ENCODE measurements around the gene TXNL4A. TPM values are rescaled to one million over a fixed set of nuclear protein-coding genes. Genes with fewer than 3 reads are reported as not detected.

The TXNL4A gene
- total RNA-seq, 1 experiment from 2014 or later = 158 TPM

DNA sequence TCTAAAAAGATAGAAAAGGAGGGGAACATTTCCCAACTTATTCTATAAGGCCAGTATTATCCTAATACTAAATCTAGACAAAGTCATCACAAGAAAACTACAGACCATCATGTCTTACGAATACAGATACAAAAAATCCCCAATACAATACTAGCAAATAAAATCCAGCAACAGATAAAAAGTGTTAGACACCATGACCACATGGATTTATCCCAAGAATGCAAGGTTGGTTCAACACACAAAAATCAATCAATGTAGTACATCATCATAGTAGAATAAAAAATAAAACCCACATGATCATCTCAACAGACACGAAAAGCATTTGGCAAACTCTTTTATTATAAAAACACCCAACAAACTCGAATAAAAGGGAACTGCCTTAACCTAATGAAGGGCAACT, 55.5 kb downstream of the TXNL4A start:
- DNase-seq (ENCODE audit: low read depth, low spot score) = no peak
- in situ Hi-C loops (cut with HindIII; ENCODE audit: low pct_unique_long_range_greater_than_20kb, low sequenced_read_pairs) = no loop called here

- DNase-seq (ENCODE audit: low read depth, low spot score) = no peak
- in situ Hi-C loops (cut with HindIII; ENCODE audit: low pct_unique_long_range_greater_than_20kb, low sequenced_read_pairs) = no loop called here
These were observed 56.9 kb downstream of the TXNL4A start for GRCh38 chr18:79931475-79931874.

DNA sequence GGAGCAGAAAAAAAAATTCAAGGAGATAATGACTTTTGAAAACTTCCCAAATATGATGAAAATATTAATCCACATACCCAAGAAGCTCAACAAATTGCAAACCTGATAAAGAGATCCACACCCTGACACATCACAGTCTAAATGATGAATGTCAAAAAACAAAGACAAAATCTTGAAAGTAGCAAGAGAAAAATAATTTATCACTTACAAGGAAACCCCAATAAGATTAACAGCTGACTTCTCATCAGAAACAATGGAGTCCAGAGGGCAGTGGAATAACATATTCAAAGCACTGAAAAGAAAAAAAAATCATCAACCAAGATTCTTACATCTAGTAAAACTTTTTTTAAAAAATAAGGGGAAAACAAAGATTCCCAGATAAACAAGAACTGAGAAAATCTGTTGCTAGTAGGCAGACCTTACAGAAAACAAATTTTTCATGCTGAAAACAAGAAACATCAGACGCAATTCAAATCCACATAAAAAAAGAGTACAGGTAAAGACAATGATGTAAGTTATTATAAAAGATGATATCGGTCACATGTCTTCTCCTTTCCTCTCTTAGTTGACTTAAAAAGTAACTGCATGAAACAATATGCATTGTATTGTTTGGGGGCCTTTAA, 58.2 kb downstream of the TXNL4A start:
- in situ Hi-C loops (cut with HindIII; ENCODE audit: low pct_unique_long_range_greater_than_20kb, low sequenced_read_pairs) = no loop called here
- DNase-seq (ENCODE audit: low read depth, low spot score) = no peak

GRCh38 chr18:79928563-79928960, 59.8 kb downstream of the TXNL4A start:
- no peak for DNase-seq (ENCODE audit: low read depth, low spot score)
- in situ Hi-C loops (cut with HindIII; ENCODE audit: low pct_unique_long_range_greater_than_20kb, low sequenced_read_pairs) = no loop called here

- in situ Hi-C loops (cut with HindIII; ENCODE audit: low pct_unique_long_range_greater_than_20kb, low sequenced_read_pairs) = no loop called here
These were observed 60.5 kb downstream of the TXNL4A start for GRCh38 chr18:79927607-79928562.

DNA sequence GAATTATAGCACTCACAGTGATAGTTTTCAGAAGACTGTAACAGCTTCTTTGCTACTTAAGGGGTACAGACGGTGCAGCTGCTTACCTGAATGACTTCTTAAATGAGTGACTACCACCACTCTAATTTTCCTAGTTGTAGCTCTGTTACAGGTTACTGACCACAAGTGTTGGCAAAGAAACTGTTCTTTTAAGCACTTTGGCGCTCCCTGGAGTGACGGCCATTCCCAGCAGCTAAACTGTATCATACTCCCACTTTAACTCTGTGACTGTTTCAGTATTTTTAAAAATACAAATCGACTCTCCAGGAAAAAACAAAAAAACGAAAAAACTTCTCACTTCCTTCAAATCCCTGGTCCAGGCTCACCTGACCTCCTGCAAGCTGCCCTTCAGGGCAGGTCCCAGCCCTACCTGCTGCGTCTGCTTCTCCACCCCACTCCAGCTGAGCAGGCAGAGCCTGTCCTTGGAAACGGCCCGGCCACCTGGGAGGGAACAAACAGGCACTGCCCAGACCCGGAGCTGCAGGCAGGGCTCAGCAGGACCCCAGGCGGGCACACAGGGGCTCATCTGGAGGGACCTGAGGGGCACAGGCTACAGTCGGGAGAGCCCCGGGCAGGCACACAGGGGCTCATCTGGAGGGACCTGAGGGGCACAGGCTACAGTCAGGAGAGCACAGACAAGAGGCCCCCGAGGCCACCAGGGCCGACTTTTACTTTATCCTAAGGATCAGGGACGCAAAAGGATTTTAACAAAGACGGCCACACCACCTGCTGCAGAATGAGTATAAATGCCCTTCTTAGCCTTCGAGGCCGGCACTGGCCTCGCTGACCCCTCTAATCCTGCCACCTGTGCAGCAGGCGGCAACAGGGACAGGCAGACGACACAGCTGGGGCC, 61.4 kb downstream of the TXNL4A start:
- DNase-seq (ENCODE audit: low read depth, low spot score) = no peak
- in situ Hi-C loops (cut with HindIII; ENCODE audit: low pct_unique_long_range_greater_than_20kb, low sequenced_read_pairs) = no loop called here

More at GRCh38 chr18:79927607-79928562, 60.5 kb downstream of the TXNL4A start:
- DNase-seq (ENCODE audit: low read depth, low spot score) = no peak

GRCh38 chr18:79926306-79926705, 62.1 kb downstream of the TXNL4A start:
- DNase-seq (ENCODE audit: low read depth, low spot score) = no peak
- in situ Hi-C loops (cut with HindIII; ENCODE audit: low pct_unique_long_range_greater_than_20kb, low sequenced_read_pairs) = no loop called here

DNA sequence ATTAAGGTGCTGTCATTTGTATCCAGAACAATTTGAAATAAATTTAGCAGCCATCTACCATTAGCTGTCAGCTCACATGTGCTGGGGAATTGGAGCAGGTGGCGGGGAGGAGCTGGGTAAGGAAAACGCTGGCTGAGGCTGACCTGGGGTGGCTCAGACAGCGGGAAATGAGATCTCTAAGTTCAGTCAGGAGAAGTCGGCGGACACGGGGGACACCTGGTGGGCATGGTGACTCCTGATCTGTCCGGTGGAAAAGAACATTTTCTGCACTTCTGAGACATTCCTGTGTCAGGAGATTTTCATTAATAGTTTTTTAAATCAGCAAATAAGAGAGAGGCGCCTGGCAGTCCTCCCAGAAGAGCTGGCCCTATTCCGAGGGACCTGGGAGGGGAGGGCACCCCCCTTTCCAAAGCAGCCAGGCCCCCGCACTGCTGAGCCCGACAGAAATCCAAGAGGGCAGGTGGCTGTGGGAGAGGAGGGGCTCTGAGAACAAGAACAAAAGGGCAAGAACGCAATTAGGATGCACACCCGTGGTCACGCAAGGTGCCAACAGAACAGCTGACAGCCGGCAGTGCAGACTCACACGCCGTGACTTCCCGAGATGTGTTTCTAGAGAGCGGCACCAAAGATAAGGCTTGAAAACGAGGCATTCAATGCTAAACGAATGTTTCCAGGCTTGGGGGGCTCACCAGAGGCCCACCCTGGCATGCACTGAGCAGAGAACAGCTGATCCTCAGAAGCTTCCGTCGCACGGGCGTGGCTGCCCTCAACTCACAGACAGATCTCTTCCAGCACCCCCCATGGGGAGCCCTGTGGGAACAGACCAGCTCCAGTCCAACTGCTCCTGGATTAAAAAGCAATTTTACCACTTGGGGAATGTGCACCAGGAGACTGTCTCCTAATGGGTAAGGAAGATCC, 63.3 kb downstream of the TXNL4A start:
- in situ Hi-C loops (cut with HindIII; ENCODE audit: low pct_unique_long_range_greater_than_20kb, low sequenced_read_pairs) = no loop called here
- no peak for DNase-seq (ENCODE audit: low read depth, low spot score)

DNA sequence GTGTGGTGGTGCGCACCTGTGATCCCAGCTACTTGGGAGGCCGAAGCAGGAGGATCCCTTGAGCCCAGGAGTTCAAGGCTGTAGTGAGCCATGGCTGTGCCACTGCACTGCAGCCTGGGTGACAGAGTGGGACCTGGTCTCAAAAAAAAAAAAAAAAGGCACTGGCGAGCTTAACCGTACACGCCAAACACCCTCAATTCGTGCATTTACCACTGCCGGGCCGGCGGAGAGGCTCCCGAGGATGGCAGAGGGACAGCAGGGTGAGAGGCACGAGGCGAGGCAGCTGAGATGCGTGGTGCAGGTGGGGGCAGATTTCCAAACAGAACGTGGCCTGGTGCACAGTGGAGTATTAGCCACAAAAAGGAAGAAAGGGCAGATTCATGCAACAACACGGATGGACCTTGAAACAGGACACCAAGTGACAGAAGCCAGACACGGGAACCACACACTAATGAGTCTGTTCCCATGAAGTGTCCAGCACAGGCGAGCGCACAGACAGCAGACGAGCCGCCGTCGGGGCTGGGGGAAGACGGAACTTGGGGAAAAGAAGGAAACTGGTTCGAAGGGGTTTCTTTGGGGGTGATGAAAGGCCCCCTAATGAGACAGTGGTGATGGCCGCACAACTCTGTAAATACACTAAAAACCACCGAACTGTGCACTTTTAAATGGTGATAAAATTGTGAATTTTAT, 64.3 kb downstream of the TXNL4A start:
- no peak for DNase-seq (ENCODE audit: low read depth, low spot score)
- in situ Hi-C loops (cut with HindIII; ENCODE audit: low pct_unique_long_range_greater_than_20kb, low sequenced_read_pairs) = no loop called here

GRCh38 chr18:79922971-79923411, 65.4 kb downstream of the TXNL4A start:
- DNase-seq (ENCODE audit: low read depth, low spot score) = no peak
- in situ Hi-C loops (cut with HindIII; ENCODE audit: low pct_unique_long_range_greater_than_20kb, low sequenced_read_pairs) = no loop called here

- DNase-seq (ENCODE audit: low read depth, low spot score) = no peak
- in situ Hi-C loops (cut with HindIII; ENCODE audit: low pct_unique_long_range_greater_than_20kb, low sequenced_read_pairs) = no loop called here
These were observed 66.1 kb downstream of the TXNL4A start for GRCh38 chr18:79921984-79922965.

Other genes starting within 250 kb of the TXNL4A start
- not detected in 2 replicates for gene KCNG2, start 190.6 kb downstream of the TXNL4A start, total RNA-seq (2014; rRNA removed; shearing (Covaris generic))
- 16.9 and 18.3 TPM in 2 replicates for gene SLC66A2, start 36.9 kb downstream of the TXNL4A start, total RNA-seq (2014; rRNA removed; shearing (Covaris generic))
- gene HSBP1L1, start 23.9 kb downstream of the TXNL4A start, total RNA-seq (2014; rRNA removed; shearing (Covaris generic)) = 23.4 and 28.1 TPM in 2 replicates
- gene RBFA, start 45.9 kb upstream of the TXNL4A start, total RNA-seq (2014; rRNA removed; shearing (Covaris generic)) = 33.2 and 33.7 TPM in 2 replicates
- gene ADNP2, start 120.7 kb upstream of the TXNL4A start, total RNA-seq (2014; rRNA removed; shearing (Covaris generic)) = 13.3 and 14.3 TPM in 2 replicates

Data from SK-MEL-5 (cell line).